T-cell (primary cell): ENCODE measurements around the gene CYP2C19. TPM values are rescaled to one million over a fixed set of nuclear protein-coding genes. Genes with fewer than 3 reads are reported as not detected.
"Not testable (repeated sequence)": the region's sequence is repeated elsewhere in the genome, so short reads cannot be mapped to it uniquely, and the experiment has no call there.

Experiments
- ATAC-seq, 4 experiments: fragments of 200-7000 bp in 3 of 4; fragments of 150-1000 bp in 1 of 4; cut with Tn5 transposase; replicated peaks in 1 of 4; 1 replicate in 3 of 4; 2 replicates in 1 of 4; pipeline ENCODE4 v1.10.0; 2021; ENCODE audit warnings: moderate library complexity in 3 of 4, mild to moderate bottlenecking in 2 of 4, moderate number of reproducible peaks in 1 of 4
- CTCF ChIA-PET, 2 donors: fragments of 300-600 bp; sonication (Branson Sonifier 250); formaldehyde crosslinking; loops; one replicate each; lab custom pipeline; 2022; ENCODE audit warnings: antibody characterized with exemption in 2 of 2; lab: Charles Lee
- POLR2A ChIA-PET, 2 donors: fragments of 300-600 bp; sonication (Branson Sonifier 250); formaldehyde crosslinking; loops; one replicate each; lab custom pipeline; 2022; ENCODE audit warnings: antibody characterized with exemption in 2 of 2; lab: Charles Lee
- DNase-seq, 35 experiments: peaks; one replicate each; pipeline versions ENCODE4 v3.0.0 to v3.0.0-alpha.2; 2013 to 2023
- H3K27ac ChIP-seq: one replicate; pipeline ENCODE4 v1.5.1; 2013; ENCODE audit warnings: low read length
- H3K27me3 ChIP-seq, 2 experiments: replicated peaks in 1 of 2; 1 replicate in 1 of 2; 2 replicates in 1 of 2; pipeline versions ENCODE4 v1.6.1 to v1.7.0; 2013; ENCODE audit warnings: low read length in 1 of 2, mixed read lengths in 1 of 2; ENCODE audit not compliant: control insufficient read depth in 2 of 2, insufficient read depth in 2 of 2; ENCODE audit errors: extremely low read depth in 1 of 2
- H3K36me3 ChIP-seq, 2 donors: 1 replicate in 1 of 2; 2 replicates in 1 of 2; pipeline versions ENCODE4 v1.6.1 to v1.7.0; 2013; ENCODE audit warnings: low read length in 1 of 2; ENCODE audit not compliant: control insufficient read depth in 2 of 2, insufficient read depth in 1 of 2; ENCODE audit errors: extremely low read depth in 1 of 2
- H3K4me1 ChIP-seq, 2 experiments: 1 replicate in 1 of 2; 2 replicates in 1 of 2; pipeline versions ENCODE4 v1.6.1 to v1.7.0; 2013; ENCODE audit warnings: low read length in 2 of 2, mixed read lengths in 1 of 2; ENCODE audit not compliant: insufficient read depth in 2 of 2, control insufficient read depth in 1 of 2; ENCODE audit errors: extremely low read depth in 1 of 2
- H3K4me3 ChIP-seq, 2 donors: 1 replicate in 1 of 2; 2 replicates in 1 of 2; pipeline versions ENCODE4 v1.5.1 to v1.7.0; 2013; ENCODE audit warnings: mild to moderate bottlenecking in 2 of 2, low read length in 1 of 2, moderate library complexity in 1 of 2; ENCODE audit not compliant: control insufficient read depth in 1 of 2; ENCODE audit errors: extremely low read depth in 1 of 2
- H3K9me3 ChIP-seq: 2 replicates; pipeline ENCODE4 v1.7.0; 2013
- H3K27ac Mint-ChIP-seq, 2 donors: one replicate each; pipeline ENCODE4 v1.8.0; 2020 to 2021; ENCODE audit warnings: mild to moderate bottlenecking in 2 of 2, mixed read lengths in 2 of 2
- H3K27me3 Mint-ChIP-seq, 2 donors: one replicate each; pipeline ENCODE4 v1.8.0; 2021 to 2022; ENCODE audit warnings: mixed read lengths in 2 of 2
- H3K36me3 Mint-ChIP-seq: one replicate; pipeline ENCODE4 v1.8.0; 2021; ENCODE audit warnings: mixed read lengths
- H3K4me1 Mint-ChIP-seq, 3 donors: one replicate each; pipeline ENCODE4 v1.8.0; 2020 to 2022; ENCODE audit warnings: mixed read lengths in 3 of 3, mild to moderate bottlenecking in 1 of 3
- H3K4me3 Mint-ChIP-seq, 3 donors: one replicate each; pipeline ENCODE4 v1.8.0; 2020 to 2022; ENCODE audit warnings: mild to moderate bottlenecking in 3 of 3, mixed read lengths in 3 of 3, moderate library complexity in 3 of 3
- H3K9me3 Mint-ChIP-seq, 3 donors: one replicate each; pipeline ENCODE4 v1.8.0; 2020 to 2022; ENCODE audit warnings: mixed read lengths in 3 of 3
- WGBS: methylation state at CpG from one replicate; pipeline ENCODE4 v1.1.5; 2013; ENCODE audit warnings: missing lambda C conversion rate; ENCODE audit not compliant: insufficient coverage; 5-methylcytosine and 5-hydroxymethylcytosine counted together
- total RNA-seq, 35 experiments: library from RNA in 6 of 35; stranded (reverse) in 6 of 35; fragments of 120-200 nt in 1 of 35; gene quantifications; one replicate each; pipeline versions ENCODE4 v1.2.1 to v1.2.4 and lab custom pipeline; 2013 to 2026

The CYP2C19 gene
- total RNA-seq, 5 donors from 2014 or later (not counting 1 experiment from before 2014, with no cell fraction given): not detected

DNA sequence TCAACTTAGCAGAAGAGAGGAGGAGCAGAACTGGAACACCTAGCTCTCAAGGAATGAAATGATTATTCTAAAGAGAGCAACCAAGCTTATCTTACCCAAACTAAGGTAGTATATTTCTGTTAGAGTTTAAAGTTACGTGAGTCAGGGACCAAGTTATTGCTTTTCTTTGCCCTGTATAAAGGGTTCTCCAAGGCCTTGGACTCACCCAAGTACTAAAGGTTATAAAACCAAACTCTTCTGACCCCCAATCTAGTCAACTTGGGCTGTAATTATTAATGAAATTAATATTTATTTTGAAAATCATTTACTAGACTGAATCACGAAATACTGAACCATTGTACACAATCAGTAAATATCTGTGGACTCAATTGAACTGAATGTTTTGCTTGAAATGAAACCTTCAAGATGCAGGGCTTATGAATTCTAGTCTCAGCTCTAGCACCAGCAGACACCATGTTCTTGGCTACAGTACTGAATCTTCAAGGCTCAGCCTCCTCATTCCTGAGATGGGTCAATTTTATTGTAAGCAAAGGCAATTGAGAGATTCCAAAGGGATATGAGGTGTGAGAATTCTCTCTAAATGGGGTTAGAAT is 1.8 kb upstream of the CYP2C19 start:
- Mint-ChIP-seq H3K4me3 (no peak overlapping the region), H3K9me3 (peaks cover 0 to 12% (median 11%) of the 10 kb centered on the region in 3 donors), H3K27ac (no peak overlapping the region), H3K4me1 (no peaks in the 10 kb centered on the region), H3K27me3 (no peaks in the 10 kb centered on the region), H3K36me3 (no peaks in the 10 kb centered on the region)
- H3K4me1 ChIP-seq: no peaks in the 10 kb centered on the region
- H3K27me3 ChIP-seq: no peaks in the 10 kb centered on the region
- ATAC-seq: no peak
- no peak for DNase-seq
- ChIA-PET POLR2A (no interaction called here), CTCF (no interaction called here)
- WGBS: no CpG with 5 or more reads among the region's 2 CpGs
- H3K27ac ChIP-seq: no peak overlapping the region
- H3K4me3 ChIP-seq: no peak overlapping the region
- no peaks in the 10 kb centered on the region for H3K36me3 ChIP-seq
- no peaks in the 10 kb centered on the region for H3K9me3 ChIP-seq

DNA sequence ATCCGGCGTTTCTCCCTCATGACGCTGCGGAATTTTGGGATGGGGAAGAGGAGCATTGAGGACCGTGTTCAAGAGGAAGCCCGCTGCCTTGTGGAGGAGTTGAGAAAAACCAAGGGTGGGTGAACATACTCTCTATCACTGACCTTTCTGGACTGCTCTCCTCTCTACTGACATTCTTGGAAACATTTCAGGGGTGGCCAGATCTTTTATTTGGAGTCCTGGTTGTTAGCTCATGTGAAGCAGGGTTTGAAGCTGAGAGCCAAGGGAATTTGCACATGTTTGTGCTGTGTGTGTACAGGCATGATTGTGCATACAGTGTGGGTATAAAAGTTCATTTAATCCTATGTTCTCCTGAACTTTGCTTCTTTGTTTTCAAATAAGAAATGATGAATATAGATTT is 12.9 kb downstream of the CYP2C19 start:
- H3K4me1 ChIP-seq, H3K36me3 ChIP-seq, ATAC-seq, DNase-seq, H3K4me3 ChIP-seq, H3K27me3 Mint-ChIP-seq, H3K36me3 Mint-ChIP-seq, H3K27ac ChIP-seq, POLR2A ChIA-PET, H3K4me3 Mint-ChIP-seq, CTCF ChIA-PET, H3K9me3 ChIP-seq, H3K4me1 Mint-ChIP-seq, H3K27ac Mint-ChIP-seq, H3K27me3 ChIP-seq, H3K9me3 Mint-ChIP-seq: not testable (repeated sequence)
- no CpG with 5 or more reads among the region's 6 CpGs for WGBS

DNA sequence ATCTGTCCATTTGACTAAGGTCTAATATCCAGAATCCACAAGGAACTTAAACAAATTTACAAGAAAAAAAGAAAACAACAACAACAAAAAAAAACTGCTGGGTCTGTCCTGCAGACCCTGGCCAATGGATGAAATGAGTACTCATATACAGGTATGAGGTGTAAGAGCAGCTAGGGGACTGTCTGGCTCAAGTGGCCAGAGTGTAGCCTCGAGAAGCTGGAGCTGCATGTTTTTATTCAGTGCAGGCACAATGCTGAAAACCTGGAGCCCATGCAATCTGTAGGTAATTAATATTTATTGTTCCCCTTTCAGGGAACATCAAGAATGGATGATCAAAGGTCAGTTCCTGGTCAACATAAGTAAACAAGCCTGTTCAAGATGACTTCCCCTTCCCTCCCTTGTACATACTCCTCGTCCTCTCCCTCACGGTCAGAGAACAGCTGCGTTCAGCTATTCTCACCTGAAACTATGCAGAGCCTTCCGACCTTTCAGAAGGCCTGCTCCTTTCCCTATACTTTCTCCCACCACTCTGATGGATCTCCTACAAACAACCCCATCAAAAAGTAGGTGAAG is 15.5 kb downstream of the CYP2C19 start:
- DNase-seq: no peak
- Histone ChIP-seq H3K27ac (no peak overlapping the region), H3K4me1 (no peaks in the 10 kb centered on the region), H3K36me3 (no peaks in the 10 kb centered on the region), H3K27me3 (no peaks in the 10 kb centered on the region), H3K4me3 (no peak overlapping the region), H3K9me3 (no peaks in the 10 kb centered on the region)
- Mint-ChIP-seq H3K4me3 (no peak overlapping the region), H3K27ac (no peak overlapping the region), H3K4me1 (no peaks in the 10 kb centered on the region), H3K9me3 (peaks cover 0 to 6% (median 4%) of the 10 kb centered on the region in 3 donors), H3K36me3 (no peaks in the 10 kb centered on the region), H3K27me3 (no peaks in the 10 kb centered on the region)
- ChIA-PET POLR2A (no interaction called here), CTCF (no interaction called here)
- no CpG with 5 or more reads among the region's 5 CpGs for WGBS
- ATAC-seq: no peak

DNA sequence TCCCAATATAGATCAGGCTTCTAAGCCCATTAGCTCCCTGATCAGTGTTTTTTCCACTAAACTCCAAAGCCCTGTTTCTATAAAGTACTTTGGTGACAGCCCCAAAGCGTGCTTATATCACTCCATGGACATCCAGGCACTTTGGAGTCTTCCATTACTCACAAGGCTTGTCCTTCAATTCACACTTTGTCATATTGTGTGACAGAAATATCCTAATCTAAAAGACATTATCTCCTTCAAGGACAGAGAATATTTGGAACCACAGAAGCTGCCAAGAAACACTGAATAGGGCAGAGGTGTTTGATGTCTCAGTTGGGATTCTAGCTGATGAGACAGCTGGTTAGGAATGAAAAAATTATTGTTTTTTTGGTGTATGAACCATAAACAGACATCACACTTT is 18.4 kb downstream of the CYP2C19 start:
- Mint-ChIP-seq H3K27me3 (no peaks in the 10 kb centered on the region), H3K27ac (no peak overlapping the region), H3K9me3 (peaks cover 0 to 6% (median 4%) of the 10 kb centered on the region in 3 donors), H3K4me3 (no peak overlapping the region), H3K36me3 (no peaks in the 10 kb centered on the region), H3K4me1 (no peaks in the 10 kb centered on the region)
- ATAC-seq: no peak
- H3K27me3 ChIP-seq: no peaks in the 10 kb centered on the region
- DNase-seq: no peak
- ChIA-PET CTCF (no interaction called here), POLR2A (no interaction called here)
- no peaks in the 10 kb centered on the region for H3K36me3 ChIP-seq
- H3K27ac ChIP-seq: no peak overlapping the region
- H3K4me3 ChIP-seq: no peak overlapping the region
- H3K9me3 ChIP-seq: no peaks in the 10 kb centered on the region
- H3K4me1 ChIP-seq: no peaks in the 10 kb centered on the region
- 17% methylated on average over 1 of the region's 1 CpG for WGBS

DNA sequence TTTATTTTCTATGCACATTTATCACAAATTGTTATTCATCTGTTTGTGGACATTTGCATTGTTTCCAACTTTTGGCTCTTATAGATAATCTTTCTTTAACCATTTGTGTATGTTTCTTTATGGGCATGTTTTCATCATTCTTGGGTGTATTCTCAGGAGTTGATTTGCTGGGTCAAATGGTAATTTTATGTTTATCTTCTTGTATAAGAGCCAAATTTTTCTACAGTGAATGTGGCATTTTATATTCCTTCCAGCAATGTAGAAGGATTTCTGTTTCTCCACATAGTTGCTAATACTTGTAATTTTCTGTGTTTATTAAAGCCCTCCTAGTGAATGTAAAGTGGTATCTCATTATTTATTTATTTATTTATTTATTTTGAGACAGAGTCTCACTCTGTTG is 21.8 kb downstream of the CYP2C19 start:
- Mint-ChIP-seq H3K4me1 (no peaks in the 10 kb centered on the region), H3K4me3 (no peak overlapping the region), H3K9me3 (peaks cover 0 to 6% (median 6%) of the 10 kb centered on the region in 3 donors), H3K27ac (no peak overlapping the region), H3K27me3 (no peaks in the 10 kb centered on the region), H3K36me3 (no peaks in the 10 kb centered on the region)
- no peak for DNase-seq
- H3K9me3 ChIP-seq: no peaks in the 10 kb centered on the region
- H3K4me1 ChIP-seq: no peaks in the 10 kb centered on the region
- H3K27me3 ChIP-seq: no peaks in the 10 kb centered on the region
- H3K4me3 ChIP-seq: no peak overlapping the region
- H3K36me3 ChIP-seq: no peaks in the 10 kb centered on the region
- POLR2A ChIA-PET: no interaction called here
- H3K27ac ChIP-seq: no peak overlapping the region
- no peak for ATAC-seq
- CTCF ChIA-PET: no interaction called here

DNA sequence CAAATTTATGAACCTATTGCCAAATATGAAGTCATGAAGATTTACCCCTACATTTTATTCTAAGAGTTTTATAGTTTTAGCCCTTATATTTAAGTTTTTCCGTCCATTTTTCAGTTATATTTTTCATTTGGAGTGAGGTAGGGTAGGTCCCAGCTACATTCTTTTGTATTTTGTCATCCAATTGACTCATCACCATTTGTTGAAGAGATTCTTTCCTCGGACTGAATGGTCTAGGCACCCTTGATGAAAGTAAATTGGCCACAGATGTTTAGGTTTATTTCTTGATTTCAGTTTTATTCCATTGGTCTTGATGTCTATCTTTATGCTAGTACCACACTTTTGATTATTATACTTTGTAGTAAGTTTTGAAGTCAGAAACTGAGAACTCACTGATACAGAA is 22.7 kb downstream of the CYP2C19 start:
- Histone ChIP-seq H3K4me1 (no peaks in the 10 kb centered on the region), H3K27ac (no peak overlapping the region), H3K9me3 (no peaks in the 10 kb centered on the region), H3K27me3 (no peaks in the 10 kb centered on the region), H3K4me3 (no peak overlapping the region), H3K36me3 (no peaks in the 10 kb centered on the region)
- no peak overlapping the region for H3K27ac Mint-ChIP-seq
- no peaks in the 10 kb centered on the region for H3K27me3 Mint-ChIP-seq
- no peak overlapping the region for H3K4me3 Mint-ChIP-seq
- no peaks in the 10 kb centered on the region for H3K36me3 Mint-ChIP-seq
- H3K9me3 Mint-ChIP-seq: peaks cover 4 to 6% (median 6%) of the 10 kb centered on the region in 3 donors
- POLR2A ChIA-PET: no interaction called here
- H3K4me1 Mint-ChIP-seq: no peaks in the 10 kb centered on the region
- WGBS: no CpG with 5 or more reads among the region's 2 CpGs
- ATAC-seq (no peak), DNase-seq (no peak)
- CTCF ChIA-PET: no interaction called here

DNA sequence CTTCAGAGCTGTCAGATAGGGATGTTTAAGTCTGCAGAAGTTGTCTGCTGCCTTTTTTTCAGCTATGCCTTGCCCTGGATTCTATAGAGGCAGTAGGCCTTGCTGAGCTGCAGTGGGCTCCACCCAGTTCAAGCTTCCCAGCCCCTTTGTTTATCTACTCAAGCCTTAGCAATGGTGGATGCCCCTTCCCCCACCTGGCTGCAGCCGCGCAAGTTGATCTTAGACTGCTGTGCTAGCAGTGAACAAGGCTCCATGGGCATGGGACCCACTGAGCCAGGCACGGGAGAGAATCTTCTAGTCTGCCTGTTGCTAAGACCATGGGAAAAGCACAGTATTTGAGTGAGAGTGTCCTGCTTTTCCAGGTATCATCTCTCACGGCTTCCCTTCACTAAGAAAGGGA is 38.1 kb downstream of the CYP2C19 start:
- H3K4me1 Mint-ChIP-seq, H3K4me3 Mint-ChIP-seq, DNase-seq, CTCF ChIA-PET, H3K9me3 ChIP-seq, H3K27ac ChIP-seq, H3K27me3 Mint-ChIP-seq, H3K27me3 ChIP-seq, POLR2A ChIA-PET, ATAC-seq, H3K36me3 Mint-ChIP-seq, H3K4me1 ChIP-seq, H3K36me3 ChIP-seq, H3K4me3 ChIP-seq, H3K27ac Mint-ChIP-seq: not testable (repeated sequence)
- 87% methylated on average over 3 of the region's 4 CpGs for WGBS
- H3K9me3 Mint-ChIP-seq: peaks cover 17 to 18% (median 17%) of the 10 kb centered on the region in 3 donors
